Mucosa of rectum (tissue), 2 donors: Measurements from ENCODE around the gene SMCR8.
"Not testable (repeated sequence)": the region's sequence is repeated elsewhere in the genome, so short reads cannot be mapped to it uniquely, and the experiment has no call there.

Experiments used
- H3K27ac ChIP-seq, 2 donors: one replicate each; pipeline ENCODE4 v1.7.0; 2013; ENCODE audit warnings: inconsistent platforms in 2 of 2, low read depth in 2 of 2, low read length in 2 of 2
- H3K27me3 ChIP-seq, 2 donors: one replicate each; pipeline ENCODE4 v1.7.0; 2013; ENCODE audit warnings: low read length in 2 of 2; ENCODE audit not compliant: control insufficient read depth in 2 of 2, insufficient read depth in 2 of 2
- H3K36me3 ChIP-seq, 2 donors: one replicate each; pipeline ENCODE4 v1.7.0; 2013; ENCODE audit warnings: low read length in 2 of 2; ENCODE audit not compliant: control insufficient read depth in 2 of 2, insufficient read depth in 2 of 2
- H3K4me1 ChIP-seq, 2 donors: one replicate each; pipeline ENCODE4 v1.7.0; 2013; ENCODE audit warnings: low read length in 2 of 2, mild to moderate bottlenecking in 1 of 2; ENCODE audit not compliant: control insufficient read depth in 2 of 2, insufficient read depth in 2 of 2
- H3K4me3 ChIP-seq, 2 donors: one replicate each; pipeline ENCODE4 v1.7.0; 2013; ENCODE audit warnings: low read length in 2 of 2
- H3K9ac ChIP-seq, 2 donors: one replicate each; pipeline ENCODE4 v1.7.0; 2013; ENCODE audit warnings: low read length in 2 of 2, low read depth in 1 of 2, mild to moderate bottlenecking in 1 of 2
- H3K9me3 ChIP-seq, 2 donors: one replicate each; pipeline ENCODE4 v1.7.0; 2013; ENCODE audit warnings: low read length in 2 of 2; ENCODE audit not compliant: control insufficient read depth in 2 of 2
- donor health status: healthy.
- donor health status: Normal muscosa, but diverticular disease.

SMCR8 gene

GRCh38 chr17:18326039-18326438 is 10.9 kb downstream of the SMCR8 start:
- Histone ChIP-seq H3K9ac (no peak overlapping the region), H3K36me3 (peaks cover 51 to 77% of the 10 kb centered on the region in 2 donors), H3K4me1 (no peaks in the 10 kb centered on the region), H3K27ac (no peak overlapping the region), H3K9me3 (no peaks in the 10 kb centered on the region), H3K27me3 (no peaks in the 10 kb centered on the region), H3K4me3 (no peak overlapping the region)

DNA sequence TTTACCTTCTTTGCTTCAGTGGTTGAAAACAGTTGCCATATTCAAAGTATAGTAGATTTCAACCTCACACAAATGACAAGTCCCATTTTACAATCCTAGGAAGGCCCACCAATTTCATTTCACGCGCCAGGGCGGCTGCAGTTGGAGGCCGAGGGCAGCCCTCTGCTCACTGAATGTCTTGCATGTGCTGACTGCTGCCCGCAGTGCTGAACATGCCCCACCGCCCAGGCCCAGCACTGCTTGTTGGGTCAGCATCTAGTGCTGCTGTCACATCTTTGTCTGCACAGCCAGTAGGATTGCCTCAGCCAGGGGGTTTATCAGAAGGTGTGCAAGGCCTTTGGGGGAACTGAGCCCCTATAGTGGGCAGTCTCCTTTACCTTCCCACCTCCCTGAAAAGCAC is 11.5 kb downstream of the SMCR8 start:
- Histone ChIP-seq H3K27ac (no peak overlapping the region), H3K36me3 (peaks cover 51 to 78% of the 10 kb centered on the region in 2 donors), H3K9me3 (no peaks in the 10 kb centered on the region), H3K4me3 (no peak overlapping the region), H3K4me1 (no peaks in the 10 kb centered on the region), H3K27me3 (no peaks in the 10 kb centered on the region), H3K9ac (no peak overlapping the region)

GRCh38 chr17:18327093-18327492 is 12.0 kb downstream of the SMCR8 start:
- no peak overlapping the region for H3K4me3 ChIP-seq
- H3K9ac ChIP-seq = no peak overlapping the region
- peaks cover 55 to 83% of the 10 kb centered on the region in 2 donors for H3K36me3 ChIP-seq
- no peaks in the 10 kb centered on the region for H3K4me1 ChIP-seq
- no peaks in the 10 kb centered on the region for H3K9me3 ChIP-seq
- no peak overlapping the region for H3K27ac ChIP-seq
- H3K27me3 ChIP-seq = no peaks in the 10 kb centered on the region

- Histone ChIP-seq H3K27ac (no peak overlapping the region), H3K4me1 (no peaks in the 10 kb centered on the region), H3K9ac (no peak overlapping the region), H3K36me3 (peaks cover 55 to 82% of the 10 kb centered on the region in 2 donors), H3K9me3 (no peaks in the 10 kb centered on the region), H3K4me3 (no peak overlapping the region), H3K27me3 (no peaks in the 10 kb centered on the region)
Observed at GRCh38 chr17:18327556-18327955, 12.5 kb downstream of the SMCR8 start.

GRCh38 chr17:18328643-18329204 is 13.6 kb downstream of the SMCR8 start:
- no peaks in the 10 kb centered on the region for H3K4me1 ChIP-seq
- H3K27ac ChIP-seq = no peak overlapping the region
- no peaks in the 10 kb centered on the region for H3K27me3 ChIP-seq
- H3K9me3 ChIP-seq = no peaks in the 10 kb centered on the region
- peaks cover 47 to 74% of the 10 kb centered on the region in 2 donors for H3K36me3 ChIP-seq
- H3K9ac ChIP-seq = no peak overlapping the region
- H3K4me3 ChIP-seq = no peak overlapping the region

GRCh38 chr17:18331879-18332278 is 16.8 kb downstream of the SMCR8 start:
- Histone ChIP-seq H3K9me3 (no peaks in the 10 kb centered on the region), H3K4me1 (no peaks in the 10 kb centered on the region), H3K36me3 (peaks cover 43 to 63% of the 10 kb centered on the region in 2 donors), H3K4me3 (no peak overlapping the region), H3K27ac (no peak overlapping the region), H3K9ac (no peak overlapping the region), H3K27me3 (no peaks in the 10 kb centered on the region)

- Histone ChIP-seq H3K27me3 (no peaks in the 10 kb centered on the region), H3K9ac (no peak overlapping the region), H3K27ac (no peak overlapping the region), H3K9me3 (no peaks in the 10 kb centered on the region), H3K4me1 (no peaks in the 10 kb centered on the region), H3K4me3 (no peak overlapping the region), H3K36me3 (peaks cover 41 to 56% of the 10 kb centered on the region in 2 donors)
Observed at GRCh38 chr17:18332909-18333489, 17.9 kb downstream of the SMCR8 start.

DNA sequence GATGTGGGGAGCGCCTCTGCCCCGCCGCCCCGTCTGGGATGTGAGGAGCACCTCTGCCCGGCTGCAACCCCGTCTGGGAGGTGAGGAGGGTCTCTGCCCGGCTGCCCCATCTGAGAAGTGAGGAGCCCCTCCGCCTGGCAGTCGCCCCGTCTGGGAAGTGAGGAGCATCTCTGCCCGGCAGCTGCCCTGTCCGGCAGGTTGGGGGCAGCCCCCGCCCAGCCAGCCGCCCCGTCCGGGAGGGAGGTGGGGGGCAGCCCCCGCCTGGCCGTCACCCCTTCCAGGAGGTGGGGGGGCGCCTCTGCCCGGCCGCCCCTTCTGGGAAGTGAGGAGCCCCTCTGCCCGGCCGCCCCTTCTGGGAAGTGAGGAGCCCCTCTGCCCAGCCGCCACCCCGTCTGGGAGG is 23.1 kb downstream of the SMCR8 start:
- H3K27ac ChIP-seq, H3K4me1 ChIP-seq, H3K9me3 ChIP-seq, H3K27me3 ChIP-seq, H3K9ac ChIP-seq, H3K4me3 ChIP-seq: not testable (repeated sequence)
- peaks cover 27 to 33% of the 10 kb centered on the region in 2 donors for H3K36me3 ChIP-seq

- H3K4me3 ChIP-seq = no peak overlapping the region
- no peaks in the 10 kb centered on the region for H3K4me1 ChIP-seq
- H3K36me3 ChIP-seq = peaks cover 21 to 25% of the 10 kb centered on the region in 2 donors
- H3K27me3 ChIP-seq = no peaks in the 10 kb centered on the region
- H3K9ac ChIP-seq = no peak overlapping the region
- H3K27ac ChIP-seq = no peak overlapping the region
- H3K9me3 ChIP-seq = no peaks in the 10 kb centered on the region
Observed at GRCh38 chr17:18339933-18340332, 24.8 kb downstream of the SMCR8 start.

- no peaks in the 10 kb centered on the region for H3K9me3 ChIP-seq
- H3K9ac ChIP-seq = no peak overlapping the region
- H3K4me3 ChIP-seq = no peak overlapping the region
- H3K4me1 ChIP-seq = no peaks in the 10 kb centered on the region
- H3K27ac ChIP-seq = no peak overlapping the region
- H3K27me3 ChIP-seq = no peaks in the 10 kb centered on the region
- peaks cover 34 to 36% of the 10 kb centered on the region in 2 donors for H3K36me3 ChIP-seq
Observed at GRCh38 chr17:18344021-18344420, 28.9 kb downstream of the SMCR8 start.
